ENCODE data around the gene MPC1.
A peak's percentile ranks its signal among the peaks of the same experiment; 100 is the strongest.

MPC1 gene

GRCh38 chr6:166382933-166383801 is at the start of gene MPC1:
TSS of gene MPC1 (minus strand) at chr6:166382940. CDS start at chr6:166382876, 64 bp downstream.
- TF ChIP-seq EZH2phosphoT487 (IDR thresholded peaks at IDR 0.05; ENCODE audit: low read length) = no peak
- no peak for TF ChIP-seq EZH2 (optimal IDR thresholded peaks at IDR 0.05; ENCODE audit: low read depth, low read length)
- TF ChIP-seq, protein P1, sequence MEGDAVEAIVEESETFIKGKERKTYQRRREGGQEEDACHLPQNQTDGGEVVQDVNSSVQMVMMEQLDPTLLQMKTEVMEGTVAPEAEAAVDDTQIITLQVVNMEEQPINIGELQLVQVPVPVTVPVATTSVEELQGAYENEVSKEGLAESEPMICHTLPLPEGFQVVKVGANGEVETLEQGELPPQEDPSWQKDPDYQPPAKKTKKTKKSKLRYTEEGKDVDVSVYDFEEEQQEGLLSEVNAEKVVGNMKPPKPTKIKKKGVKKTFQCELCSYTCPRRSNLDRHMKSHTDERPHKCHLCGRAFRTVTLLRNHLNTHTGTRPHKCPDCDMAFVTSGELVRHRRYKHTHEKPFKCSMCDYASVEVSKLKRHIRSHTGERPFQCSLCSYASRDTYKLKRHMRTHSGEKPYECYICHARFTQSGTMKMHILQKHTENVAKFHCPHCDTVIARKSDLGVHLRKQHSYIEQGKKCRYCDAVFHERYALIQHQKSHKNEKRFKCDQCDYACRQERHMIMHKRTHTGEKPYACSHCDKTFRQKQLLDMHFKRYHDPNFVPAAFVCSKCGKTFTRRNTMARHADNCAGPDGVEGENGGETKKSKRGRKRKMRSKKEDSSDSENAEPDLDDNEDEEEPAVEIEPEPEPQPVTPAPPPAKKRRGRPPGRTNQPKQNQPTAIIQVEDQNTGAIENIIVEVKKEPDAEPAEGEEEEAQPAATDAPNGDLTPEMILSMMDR (IDR thresholded peaks at IDR 0.05; ENCODE audit: low read length) = no peak
- H3K4me1 ChIP-seq (ENCODE audit: low read length) = no peaks in the 10 kb centered on the region
- H3F3A ChIP-seq (ENCODE audit: insufficient read depth, low read length) = peaks cover 5% of the 10 kb centered on the region; the same call in 1 of the 2 replicates
- H3K27ac ChIP-seq (ENCODE audit: low read length) = peak within 1 kb of the TSS; percentile 89
- no peaks in the 10 kb centered on the region for H3K27me3 ChIP-seq (replicated peaks; ENCODE audit: insufficient read depth, low read length)
- peak within 1 kb of the TSS; percentile 30; the same call in 1 of the 2 replicates for H2AFZ ChIP-seq (ENCODE audit: low read length)
- H3K4me2 ChIP-seq (ENCODE audit: low read depth, low read length) = peak within 1 kb of the TSS; percentile 68; the same call in 1 of the 2 replicates
- peak within 1 kb of the TSS; percentile 72 for H3K9ac ChIP-seq (ENCODE audit: low read length)
- no peaks in the 10 kb centered on the region for H3K9me3 ChIP-seq (replicated peaks; ENCODE audit: insufficient read depth, low read length)
- peak; percentile 90 for DNase-seq
- peaks cover 37% of the 10 kb centered on the region for H3K79me2 ChIP-seq (ENCODE audit: low read length)
- H3K9me2 ChIP-seq (replicated peaks; ENCODE audit: insufficient read depth, low read length) = no peaks in the 10 kb centered on the region
- H3K4me3 ChIP-seq (ENCODE audit: low read length) = peak within 1 kb of the TSS; percentile 86
- H3K36me3 ChIP-seq (replicated peaks; ENCODE audit: insufficient read depth, low read length) = no peaks in the 10 kb centered on the region
- no peaks in the 10 kb centered on the region for H4K20me1 ChIP-seq (ENCODE audit: insufficient read depth, low read length)

DNA sequence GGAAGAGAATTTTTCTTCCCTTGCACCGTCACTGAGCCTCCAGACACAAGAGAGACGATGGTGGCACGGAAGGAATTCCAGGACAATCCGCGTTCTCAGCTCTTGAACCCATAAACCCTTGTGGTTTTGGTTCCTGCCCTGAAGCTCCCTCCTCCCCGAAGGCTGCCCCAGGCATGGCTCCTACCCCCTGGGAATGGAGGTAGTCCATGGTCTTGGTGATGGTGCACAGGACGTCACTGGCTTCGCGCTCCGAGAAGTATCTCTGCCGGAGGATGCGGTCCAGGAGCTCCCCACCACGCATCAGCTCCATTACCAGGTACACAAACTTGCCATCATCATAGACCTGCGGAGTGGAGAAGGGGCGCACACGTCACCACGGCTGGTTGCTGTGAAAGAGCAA is 47.5 kb upstream of the MPC1 start:
- H3K4me2 ChIP-seq (ENCODE audit: low read depth, low read length) = no peak overlapping the region
- H3K27ac ChIP-seq (ENCODE audit: low read length) = no peak overlapping the region
- no peaks in the 10 kb centered on the region for H3K79me2 ChIP-seq (ENCODE audit: low read length)
- H3K9ac ChIP-seq (ENCODE audit: low read length) = no peak overlapping the region
- H2AFZ ChIP-seq (ENCODE audit: low read length) = no peak overlapping the region
- H3K9me3 ChIP-seq (replicated peaks; ENCODE audit: insufficient read depth, low read length) = no peaks in the 10 kb centered on the region
- H3K27me3 ChIP-seq (replicated peaks; ENCODE audit: insufficient read depth, low read length) = no peaks in the 10 kb centered on the region
- H4K20me1 ChIP-seq (ENCODE audit: insufficient read depth, low read length) = no peaks in the 10 kb centered on the region
- no peak for TF ChIP-seq EZH2 (optimal IDR thresholded peaks at IDR 0.05; ENCODE audit: low read depth, low read length)
- TF ChIP-seq, protein P1 (IDR thresholded peaks at IDR 0.05; ENCODE audit: low read length) = no peak
- TF ChIP-seq EZH2phosphoT487 (IDR thresholded peaks at IDR 0.05; ENCODE audit: low read length) = no peak
- no peak for DNase-seq
- no peaks in the 10 kb centered on the region for H3K4me1 ChIP-seq (ENCODE audit: low read length)
- H3K36me3 ChIP-seq (replicated peaks; ENCODE audit: insufficient read depth, low read length) = no peaks in the 10 kb centered on the region
- no peaks in the 10 kb centered on the region for H3F3A ChIP-seq (ENCODE audit: insufficient read depth, low read length)
- H3K4me3 ChIP-seq (ENCODE audit: low read length) = no peak overlapping the region
- H3K9me2 ChIP-seq (replicated peaks; ENCODE audit: insufficient read depth, low read length) = no peaks in the 10 kb centered on the region

GRCh38 chr6:166424431-166424830 is 41.7 kb upstream of the MPC1 start:
- Histone ChIP-seq H3K9me2 (replicated peaks; ENCODE audit: insufficient read depth, low read length) (no peaks in the 10 kb centered on the region), H4K20me1 (ENCODE audit: insufficient read depth, low read length) (no peaks in the 10 kb centered on the region), H3F3A (ENCODE audit: insufficient read depth, low read length) (peaks cover 11% of the 10 kb centered on the region), H2AFZ (ENCODE audit: low read length) (no peak overlapping the region), H3K4me3 (ENCODE audit: low read length) (no peak overlapping the region), H3K9ac (ENCODE audit: low read length) (no peak overlapping the region), H3K9me3 (replicated peaks; ENCODE audit: insufficient read depth, low read length) (no peaks in the 10 kb centered on the region), H3K4me2 (ENCODE audit: low read depth, low read length) (no peak overlapping the region), H3K27me3 (replicated peaks; ENCODE audit: insufficient read depth, low read length) (no peaks in the 10 kb centered on the region), H3K27ac (ENCODE audit: low read length) (no peak overlapping the region), H3K79me2 (ENCODE audit: low read length) (no peaks in the 10 kb centered on the region), H3K36me3 (replicated peaks; ENCODE audit: insufficient read depth, low read length) (no peaks in the 10 kb centered on the region), H3K4me1 (ENCODE audit: low read length) (peaks cover 14% of the 10 kb centered on the region)
- DNase-seq = no peak
- TF ChIP-seq, protein P1 (IDR thresholded peaks at IDR 0.05; ENCODE audit: low read length) = no peak
- TF ChIP-seq EZH2phosphoT487 (IDR thresholded peaks at IDR 0.05; ENCODE audit: low read length) = no peak
- no peak for TF ChIP-seq EZH2 (optimal IDR thresholded peaks at IDR 0.05; ENCODE audit: low read depth, low read length)
